HCT116 (cell line): ENCODE results near the gene NPVF. TPM values are rescaled to one million over a fixed set of nuclear protein-coding genes. Genes with fewer than 3 reads are reported as not detected.

ENCODE experiments used
- ATAC-seq: fragments of 200-7000 bp; cut with Tn5 transposase; 2 replicates; pipeline ENCODE4 v1.9.1; 2020; ENCODE audit warnings: mild to moderate bottlenecking, moderate library complexity
- BruUV-seq: library from RNA; stranded (reverse); fragments of 400-500 nt; replicated peaks from 2 replicates; lab custom pipeline; 2021; lab: Mats Ljungman, UMichigan
- CTCF ChIA-PET: fragments of 300-600 bp; sonication (Branson Sonifier 250); formaldehyde crosslinking; loops from one replicate; lab custom pipeline; 2021; ENCODE audit warnings: antibody characterized with exemption; lab: Charles Lee
- POLR2A ChIA-PET: fragments of 300-600, 350-600 bp; sonication (Branson Sonifier 250); formaldehyde crosslinking; loops from one replicate; lab custom pipeline; 2021; ENCODE audit warnings: antibody characterized with exemption; lab: Charles Lee
- RAD21 ChIA-PET, 2 experiments: fragments of 300-600 bp; sonication (Branson Sonifier 250); formaldehyde crosslinking; loops; one replicate each; lab custom pipeline; 2023; ENCODE audit warnings: low total read pairs in 2 of 2; ENCODE audit not compliant: uncharacterized antibody in 2 of 2, unreplicated experiment in 2 of 2, low non-redundant PET in 1 of 2; lab: Charles Lee
- DNase-seq: peaks from one replicate; pipeline ENCODE4 v3.0.0-alpha.2; 2010; ENCODE audit warnings: low read depth, low spot score
- H2AFZ ChIP-seq: fragments of 200-600 bp; shearing (Covaris generic), sonication (generic); 2 replicates; pipeline ENCODE4 v1.6.1; 2017; ENCODE audit warnings: low read depth, mixed run types, mixed read lengths, antibody characterized with exemption, low read length; ENCODE audit not compliant: poor library complexity, severe bottlenecking
- H3K27ac ChIP-seq: 2 replicates; pipeline ENCODE4 v1.5.1; 2012; ENCODE audit warnings: low read depth, low read length
- H3K27me3 ChIP-seq: fragments of 200-600 bp; sonication (generic); 2 replicates; pipeline ENCODE4 v1.6.1; 2016; ENCODE audit warnings: mixed run types, low read length, mixed read lengths; ENCODE audit not compliant: insufficient read depth
- H3K36me3 ChIP-seq, 2 experiments: fragments of 200-500 bp in 1 of 2; fragments of 200-600 bp in 1 of 2; sonication (Bioruptor generic) in 1 of 2; sonication (generic) in 1 of 2; 2 replicates each; pipeline versions ENCODE4 v1.5.1 to v1.6.1; 2014 to 2016; ENCODE audit warnings: low read length in 2 of 2, inconsistent platforms in 1 of 2, mixed read lengths in 1 of 2, mixed run types in 1 of 2; ENCODE audit not compliant: insufficient read depth in 2 of 2, control insufficient read depth in 1 of 2
- H3K4me1 ChIP-seq, 2 experiments: fragments of 200-600 bp in 1 of 2; sonication (generic) in 1 of 2; 2 replicates each; pipeline versions ENCODE4 v1.5.1 to v1.6.1; 2012 to 2017; ENCODE audit warnings: low read length in 2 of 2, inconsistent platforms in 1 of 2, mild to moderate bottlenecking in 1 of 2, mixed read lengths in 1 of 2, mixed run types in 1 of 2, moderate library complexity in 1 of 2; ENCODE audit not compliant: insufficient read depth in 2 of 2, control insufficient read depth in 1 of 2
- H3K4me2 ChIP-seq: fragments of 200-600 bp; sonication (generic); 2 replicates; pipeline ENCODE4 v1.6.1; 2017; ENCODE audit warnings: mixed run types, low read length, mixed read lengths
- H3K4me3 ChIP-seq, 2 experiments: fragments of 200-600 bp in 1 of 2; sonication (generic) in 1 of 2; replicated peaks in 1 of 2; 2 replicates each; pipeline ENCODE4 v1.5.1; 2011 to 2016; ENCODE audit warnings: low read length in 2 of 2, control low read depth in 1 of 2, low read depth in 1 of 2, mild to moderate bottlenecking in 1 of 2, mixed read lengths in 1 of 2, mixed run types in 1 of 2
- H3K79me2 ChIP-seq: fragments of 200-600 bp; sonication (generic); 2 replicates; pipeline ENCODE4 v1.6.1; 2017; ENCODE audit warnings: mild to moderate bottlenecking, mixed run types, low read length, moderate library complexity, mixed read lengths; ENCODE audit not compliant: insufficient read depth
- H3K9ac ChIP-seq: fragments of 200-600 bp; sonication (generic); 2 replicates; pipeline ENCODE4 v1.6.1; 2016; ENCODE audit warnings: low read length, mixed read lengths
- H3K9me2 ChIP-seq: fragments of 200-600 bp; sonication (generic), shearing (Covaris generic); 2 replicates; pipeline ENCODE4 v1.6.1; 2017; ENCODE audit warnings: mixed run types, mild to moderate bottlenecking, moderate library complexity; ENCODE audit not compliant: insufficient read depth
- H3K9me3 ChIP-seq, 2 experiments: fragments of 200-500 bp in 1 of 2; fragments of 200-600 bp in 1 of 2; sonication (Bioruptor generic) in 1 of 2; sonication (generic) in 1 of 2; 2 replicates each; pipeline ENCODE4 v1.6.1; 2014 to 2017; ENCODE audit warnings: low read length in 2 of 2, mixed read lengths in 2 of 2, inconsistent platforms in 1 of 2, low read depth in 1 of 2, mild to moderate bottlenecking in 1 of 2, mixed run types in 1 of 2, moderate library complexity in 1 of 2; ENCODE audit not compliant: control insufficient read depth in 1 of 2, insufficient read depth in 1 of 2
- H4K20me1 ChIP-seq: fragments of 200-600 bp; sonication (generic), shearing (Covaris generic); 2 replicates; pipeline ENCODE4 v1.6.1; 2017; ENCODE audit warnings: mixed run types, mild to moderate bottlenecking, moderate library complexity; ENCODE audit not compliant: insufficient read depth
- ATF3 ChIP-seq: IDR thresholded peaks from 2 replicates; pipeline ENCODE4 v1.6.1; 2012
- CBX3 ChIP-seq: IDR thresholded peaks from 2 replicates; pipeline ENCODE4 v1.6.1; 2012; ENCODE audit warnings: low read depth
- CEBPB ChIP-seq: IDR thresholded peaks from 2 replicates; pipeline ENCODE4 v1.6.1; 2012; ENCODE audit warnings: low read depth
- CTCF ChIP-seq, 3 experiments: fragments of 200-600 bp in 1 of 3; sonication (generic) in 1 of 3; IDR thresholded peaks in 2 of 3; conservative IDR thresholded peaks in 1 of 3; 2 replicates each; pipeline ENCODE4 v1.5.1; 2012 to 2017; ENCODE audit warnings: low read depth in 2 of 3, low read length in 2 of 3, antibody characterized with exemption in 1 of 3, borderline replicate concordance in 1 of 3, control low read depth in 1 of 3, mild to moderate bottlenecking in 1 of 3, mixed read lengths in 1 of 3, mixed run types in 1 of 3, moderate library complexity in 1 of 3; ENCODE audit not compliant: insufficient read depth in 1 of 3
- ELF1 ChIP-seq: IDR thresholded peaks from 2 replicates; pipeline ENCODE4 v1.6.1; 2012; ENCODE audit warnings: low read depth, borderline replicate concordance
- EZH2phosphoT487 ChIP-seq: fragments of 200-600 bp; IDR thresholded peaks from 2 replicates; pipeline ENCODE4 v1.6.1; 2018; ENCODE audit warnings: antibody characterized with exemption, borderline replicate concordance
- MAX ChIP-seq: IDR thresholded peaks from 2 replicates; pipeline ENCODE4 v1.6.1; 2012
- POLR2A ChIP-seq: IDR thresholded peaks from 2 replicates; pipeline ENCODE4 v1.7.0; 2011; ENCODE audit warnings: borderline replicate concordance; ENCODE audit not compliant: insufficient read depth, insufficient read length; ENCODE audit errors: extremely low read depth
- POLR2AphosphoS5 ChIP-seq: IDR thresholded peaks from 2 replicates; pipeline ENCODE4 v1.6.1; 2011; ENCODE audit warnings: mild to moderate bottlenecking, low read depth, low read length, moderate library complexity
- SP1 ChIP-seq: IDR thresholded peaks from 2 replicates; pipeline ENCODE4 v1.6.1; 2012; ENCODE audit warnings: low read depth
- SRF ChIP-seq: IDR thresholded peaks from 2 replicates; pipeline ENCODE4 v1.6.1; 2012; ENCODE audit warnings: low read depth
- YY1 ChIP-seq: IDR thresholded peaks from 2 replicates; pipeline ENCODE4 v1.6.1; 2011; ENCODE audit warnings: low read length, low read depth, moderate library complexity, mild to moderate bottlenecking; ENCODE audit not compliant: insufficient replicate concordance; ENCODE audit errors: extremely low read depth
- ZBTB33 ChIP-seq: IDR thresholded peaks from 2 replicates; pipeline ENCODE4 v1.6.1; 2011; ENCODE audit warnings: mild to moderate bottlenecking, low read length, moderate library complexity; ENCODE audit not compliant: insufficient replicate concordance; ENCODE audit errors: extremely low read depth
- ZNF274 ChIP-seq: fragments of 200-500 bp; sonication (Bioruptor generic); IDR thresholded peaks from 2 replicates; pipeline ENCODE4 v1.6.1; 2014; ENCODE audit warnings: mild to moderate bottlenecking, low read depth, low read length, inconsistent platforms
- intact Hi-C: fragments of 100-400 bp; cut with micrococcal nuclease; formaldehyde crosslinking; loops from 2 replicates; pipeline ENCODE4 v1.10.0; 2022
- total RNA-seq: library from RNA; stranded (reverse); gene quantifications from one replicate; pipeline ENCODE4 v1.2.1, GENCODE V29; 2021; ENCODE audit not compliant: unreplicated experiment

Gene NPVF
- total RNA-seq, 1 experiment from 2014 or later = not detected

- ChIA-PET RAD21 (no interaction called here), CTCF (no interaction called here), POLR2A (no interaction called here)
- Histone ChIP-seq H3K9ac (no peak overlapping the region), H4K20me1 (no peaks in the 10 kb centered on the region), H2AFZ (no peak overlapping the region), H3K36me3 (no peaks in the 10 kb centered on the region), H3K4me1 (no peaks in the 10 kb centered on the region), H3K9me3 (no peaks in the 10 kb centered on the region), H3K27ac (no peak overlapping the region), H3K9me2 (no peaks in the 10 kb centered on the region), H3K79me2 (no peaks in the 10 kb centered on the region), H3K4me2 (no peak overlapping the region), H3K4me3 (no peak overlapping the region), H3K27me3 (peaks cover 38% of the 10 kb centered on the region)
- no peak for TF ChIP-seq CEBPB
- no peak for TF ChIP-seq SRF
- no peak for TF ChIP-seq POLR2A
- TF ChIP-seq POLR2AphosphoS5 = no peak
- no peak for TF ChIP-seq CBX3
- TF ChIP-seq ZNF274 = no peak
- no peak for TF ChIP-seq CTCF (IDR thresholded peaks at IDR 0.05 in 2 of 3, conservative IDR thresholded peaks at IDR 0.05 in 1 of 3; ENCODE audit: borderline replicate concordance in 1 of 3, insufficient read depth in 1 of 3, low read depth in 2 of 3, low read length in 2 of 3)
- TF ChIP-seq ATF3 = no peak
- TF ChIP-seq MAX = no peak
- no peak for TF ChIP-seq ELF1
- TF ChIP-seq SP1 = no peak
- no peak for TF ChIP-seq YY1
- TF ChIP-seq ZBTB33 = no peak
- no peak for TF ChIP-seq EZH2phosphoT487
- DNase-seq (no peak), ATAC-seq (no peak)
- BruUV-seq = no TSS peak
- intact Hi-C loops = no loop called here
Observed at GRCh38 chr7:25272265-25272664, 44.0 kb upstream of the NPVF start.
